Adrenal gland (tissue), 12 donors: ENCODE measurements around the gene PKMYT1. TPM values are rescaled to one million over a fixed set of nuclear protein-coding genes. Genes with fewer than 3 reads are reported as not detected.

Experiments
- DNase-seq, 7 donors: peaks; one replicate each; pipeline ENCODE4 v3.0.0-alpha.2; 2019 to 2020
- H3K27ac ChIP-seq, 5 donors: fragments of 200-600 bp; sonication (generic) in 4 of 5; 1 replicate in 3 of 5; 2 replicates in 2 of 5; pipeline versions ENCODE4 v1.5.1 to v1.8.0; 2016 to 2020; ENCODE audit warnings: mild to moderate bottlenecking in 1 of 5
- H3K27me3 ChIP-seq: fragments of 200-600 bp; 2 replicates; pipeline ENCODE4 v1.8.0; 2021
- H3K36me3 ChIP-seq, 2 donors: fragments of 200-600 bp; replicated peaks in 1 of 2; 1 replicate in 1 of 2; 2 replicates in 1 of 2; pipeline versions ENCODE4 v1.5.1 to v1.8.0; 2018 to 2022
- H3K4me1 ChIP-seq, 2 donors: fragments of 200-600 bp; replicated peaks in 1 of 2; 1 replicate in 1 of 2; 2 replicates in 1 of 2; pipeline versions ENCODE4 v1.5.1 to v1.8.0; 2018 to 2021
- H3K4me3 ChIP-seq, 4 donors: fragments of 200-600 bp; sonication (generic) in 3 of 4; one replicate each; pipeline ENCODE4 v1.5.1; 2016 to 2018
- H3K9me3 ChIP-seq, 3 donors: fragments of 200-600 bp; sonication (generic) in 1 of 3; replicated peaks in 1 of 3; 1 replicate in 2 of 3; 2 replicates in 1 of 3; pipeline versions ENCODE4 v1.5.1 to v1.8.0; 2016 to 2021
- CTCF ChIP-seq, 6 experiments: fragments of 450-650 bp in 4 of 6; fragments of 200-600 bp in 2 of 6; sonication (generic) in 1 of 6; IDR thresholded peaks; 1 replicate in 5 of 6; 2 replicates in 1 of 6; pipeline versions ENCODE4 v1.5.1 to v1.8.0; 2016 to 2021; ENCODE audit warnings: antibody characterized with exemption in 6 of 6, mild to moderate bottlenecking in 2 of 6, moderate library complexity in 1 of 6
- POLR2A ChIP-seq, 2 donors: fragments of 450-650 bp; IDR thresholded peaks; one replicate each; pipeline ENCODE4 v1.6.1; 2017; ENCODE audit warnings: antibody characterized with exemption in 2 of 2, mild to moderate bottlenecking in 2 of 2, moderate library complexity in 1 of 2
- WGBS, 4 donors: extraction: QIAGEN DNeasy Blood & Tissue Kit in 2 of 4; methylation state at CpG; one replicate each; pipeline versions ENCODE4 v1.1.5 to v1.1.7; 2013 to 2017; 5-methylcytosine and 5-hydroxymethylcytosine counted together
- intact Hi-C, 2 donors: fragments of 100-400 bp; cut with DNase I; formaldehyde crosslinking; loops; one replicate each; pipeline versions ENCODE4 v1.14.1 to v1.15.0; 2022 to 2023
- polyA plus RNA-seq, 3 donors: library from polyadenylated mRNA; stranded (reverse); fragments of 200-250 nt in 2 of 3; fragments of 350-450 nt in 1 of 3; fragmentation: Illumina TruSeq in 1 of 3; extraction: RNeasy Lipid Tissue Mini Kit (QIAGEN cat#74804) in 1 of 3; gene quantifications; one replicate each; pipeline ENCODE4 v1.2.3, GENCODE V29; 2013 to 2014
- total RNA-seq, 9 donors: library from RNA; depleted of rRNA in 4 of 9; stranded (reverse); fragments of >200 nt in 4 of 9; fragments of 120-200 nt in 1 of 9; fragmentation: NEBNext Ultra II Directional in 1 of 9; extraction: Animal tissue kit (Norgen Biotek cat#: 25700) in 1 of 9; gene quantifications; one replicate each; pipeline versions ENCODE4 v1.1.0 to v1.2.4, GENCODE V29; 2013 to 2023
- donor health status: healthy with polysubstance abuse.
- donor health status: Bipolar disorder and iron deficiency.
- donor health status: DM: yes; HTN: yes; CAD: no.
- donor health status: DM: no; HTN: no; CAD: no.
- donor health status: DM: no; HTN: no; CAD: no.
- donor health status: DM: yes; HTN: yes; CAD: no.

Gene PKMYT1
- total and polyA plus RNA-seq, 12 donors, result 0.46 to 7.0 (median 2.9) TPM

- H3K27ac ChIP-seq, result no peak overlapping the region
- intact Hi-C loops, result no loop called here
- no peak overlapping the region for H3K4me3 ChIP-seq
- H3K36me3 ChIP-seq, result no peaks in the 10 kb centered on the region
- TF ChIP-seq POLR2A (IDR thresholded peaks at IDR 0.05) (no peak), CTCF (IDR thresholded peaks at IDR 0.05) (no peak)
- DNase-seq, result no peak
- H3K4me1 ChIP-seq, result peaks cover 19 to 20% of the 10 kb centered on the region in 2 donors
- peaks cover 63% of the 10 kb centered on the region for H3K27me3 ChIP-seq
- 30 to 34% (median 31%) methylated on average over 14 to 28 of the region's 28 CpGs for WGBS, 4 donors
- no peaks in the 10 kb centered on the region for H3K9me3 ChIP-seq
These were observed 17.7 kb downstream of the PKMYT1 start for GRCh38 chr16:2962334-2963073.

GRCh38 chr16:2960183-2961010 lies 19.8 kb downstream of the PKMYT1 start:
- intact Hi-C loops, result no loop called here
- no peak for TF ChIP-seq POLR2A (IDR thresholded peaks at IDR 0.05)
- TF ChIP-seq CTCF (IDR thresholded peaks at IDR 0.05), result no peak
- Histone ChIP-seq H3K27ac (no peak overlapping the region), H3K4me1 (peaks cover 19 to 26% of the 10 kb centered on the region in 2 donors), H3K27me3 (peaks cover 42% of the 10 kb centered on the region), H3K4me3 (no peak overlapping the region), H3K9me3 (no peaks in the 10 kb centered on the region), H3K36me3 (no peaks in the 10 kb centered on the region)
- 64 to 77% (median 75%) methylated on average over 15 to 17 of the region's 17 CpGs for WGBS, 4 donors
- DNase-seq, result no peak

GRCh38 chr16:2959206-2959605 lies 21.0 kb downstream of the PKMYT1 start:
- no peak for DNase-seq
- Histone ChIP-seq H3K27ac (no peak overlapping the region), H3K27me3 (peaks cover 32% of the 10 kb centered on the region), H3K4me1 (peaks cover 10 to 16% of the 10 kb centered on the region in 2 donors), H3K4me3 (no peak overlapping the region), H3K9me3 (no peaks in the 10 kb centered on the region), H3K36me3 (no peaks in the 10 kb centered on the region)
- intact Hi-C loops, result no loop called here
- WGBS, 4 donors, result 73 to 84% (median 78%) methylated on average over 10 of the region's 10 CpGs
- TF ChIP-seq POLR2A (IDR thresholded peaks at IDR 0.05), result no peak
- TF ChIP-seq CTCF (IDR thresholded peaks at IDR 0.05), result no peak

- WGBS, 4 donors, result 86 to 93% (median 90%) methylated on average over 7 to 11 of the region's 11 CpGs
These were observed 23.7 kb downstream of the PKMYT1 start for GRCh38 chr16:2956579-2956956.

More at GRCh38 chr16:2956579-2956956, 23.7 kb downstream of the PKMYT1 start:
- Histone ChIP-seq H3K27ac (no peak overlapping the region), H3K4me3 (no peak overlapping the region), H3K9me3 (no peaks in the 10 kb centered on the region), H3K27me3 (peaks cover 6% of the 10 kb centered on the region), H3K36me3 (no peaks in the 10 kb centered on the region), H3K4me1 (peaks cover 0 to 6% of the 10 kb centered on the region in 2 donors)
- DNase-seq, result no peak
- intact Hi-C loops, result no loop called here
- TF ChIP-seq CTCF (IDR thresholded peaks at IDR 0.05), result no peak
- no peak for TF ChIP-seq POLR2A (IDR thresholded peaks at IDR 0.05)
